Measurements from ENCODE around the gene TMEM218. TPM values are rescaled to one million over a fixed set of nuclear protein-coding genes. Genes with fewer than 3 reads are reported as not detected.

Gene TMEM218
- total RNA-seq, 1 donor = 27.2 TPM

- DNase-seq (ENCODE audit: low read depth) = peak; percentile 38
- H3K4me3 ChIP-seq (ENCODE audit: low read depth, low read length) = no peak overlapping the region
- TF ChIP-seq CTCF (IDR thresholded peaks at IDR 0.05; ENCODE audit: insufficient read depth, low read depth, low read length) = peak; percentile 98
These were observed 30.5 kb upstream of the TMEM218 start for GRCh38 chr11:125141686-125142535.

- no peak overlapping the region for H3K4me3 ChIP-seq (ENCODE audit: low read depth, low read length)
- no peak for DNase-seq (ENCODE audit: low read depth)
- TF ChIP-seq CTCF (IDR thresholded peaks at IDR 0.05; ENCODE audit: insufficient read depth, low read depth, low read length) = no peak
These were observed 29.8 kb upstream of the TMEM218 start for GRCh38 chr11:125141178-125141577.

- no peak overlapping the region for H3K4me3 ChIP-seq (ENCODE audit: low read depth, low read length)
- no peak for TF ChIP-seq CTCF (IDR thresholded peaks at IDR 0.05; ENCODE audit: insufficient read depth, low read depth, low read length)
- DNase-seq (ENCODE audit: low read depth) = no peak
These were observed 28.8 kb upstream of the TMEM218 start for GRCh38 chr11:125140233-125140632.

GRCh38 chr11:125139778-125140177 lies 28.4 kb upstream of the TMEM218 start:
- no peak for TF ChIP-seq CTCF (IDR thresholded peaks at IDR 0.05; ENCODE audit: insufficient read depth, low read depth, low read length)
- no peak overlapping the region for H3K4me3 ChIP-seq (ENCODE audit: low read depth, low read length)
- no peak for DNase-seq (ENCODE audit: low read depth)

- DNase-seq (ENCODE audit: low read depth) = no peak
- no peak overlapping the region for H3K4me3 ChIP-seq (ENCODE audit: low read depth, low read length)
- no peak for TF ChIP-seq CTCF (IDR thresholded peaks at IDR 0.05; ENCODE audit: insufficient read depth, low read depth, low read length)
These were observed 27.5 kb upstream of the TMEM218 start for GRCh38 chr11:125138966-125139365.

GRCh38 chr11:125136001-125136400 lies 24.6 kb upstream of the TMEM218 start:
- TF ChIP-seq CTCF (IDR thresholded peaks at IDR 0.05; ENCODE audit: insufficient read depth, low read depth, low read length) = no peak
- no peak for DNase-seq (ENCODE audit: low read depth)
- no peak overlapping the region for H3K4me3 ChIP-seq (ENCODE audit: low read depth, low read length)

Data from fibroblast of villous mesenchyme (primary cell).